Loucy (cell line): ENCODE results near the gene FARSB.

ENCODE experiments used
- H2AFZ ChIP-seq: fragments of 200-600 bp; sonication (generic); 2 replicates; pipeline ENCODE4 v1.6.0; 2016; ENCODE audit warnings: antibody characterized with exemption, mild to moderate bottlenecking, low read length, moderate library complexity
- H3F3A ChIP-seq: fragments of 200-600 bp; 2 replicates; pipeline ENCODE4 v1.6.0; 2016; ENCODE audit warnings: antibody characterized with exemption, low read depth, mild to moderate bottlenecking
- H3K27me3 ChIP-seq: fragments of 200-600 bp; sonication (generic); 2 replicates; pipeline ENCODE4 v1.6.1; 2014; ENCODE audit warnings: low read length, mild to moderate bottlenecking; ENCODE audit not compliant: insufficient read depth, poor library complexity, severe bottlenecking
- H3K36me3 ChIP-seq: fragments of 200-600 bp; sonication (generic); 2 replicates; pipeline ENCODE4 v1.6.1; 2016; ENCODE audit warnings: low read length; ENCODE audit not compliant: insufficient read depth
- H3K4me1 ChIP-seq: fragments of 200-600 bp; sonication (generic); 2 replicates; pipeline ENCODE4 v1.5.1; 2014; ENCODE audit warnings: low read length, mild to moderate bottlenecking; ENCODE audit not compliant: insufficient read depth, poor library complexity, severe bottlenecking
- H3K4me2 ChIP-seq: fragments of 200-600 bp; sonication (generic); 2 replicates; pipeline ENCODE4 v1.6.0; 2014; ENCODE audit warnings: antibody characterized with exemption, low read length, low read depth, mild to moderate bottlenecking; ENCODE audit not compliant: poor library complexity, severe bottlenecking
- H3K4me3 ChIP-seq: fragments of 200-600 bp; sonication (generic); 2 replicates; pipeline ENCODE4 v1.5.1; 2014; ENCODE audit warnings: low read length, mild to moderate bottlenecking, mixed read lengths; ENCODE audit not compliant: poor library complexity, severe bottlenecking
- H3K79me2 ChIP-seq: fragments of 200-600 bp; sonication (generic); 2 replicates; pipeline ENCODE4 v1.6.1; 2014; ENCODE audit warnings: low read length; ENCODE audit not compliant: insufficient read depth
- H3K9ac ChIP-seq: fragments of 200-600 bp; sonication (generic); 2 replicates; pipeline ENCODE4 v1.6.0; 2014; ENCODE audit warnings: mild to moderate bottlenecking, low read depth, low read length, moderate library complexity; ENCODE audit not compliant: poor library complexity, severe bottlenecking
- H3K9me2 ChIP-seq: fragments of 200-600 bp; sonication (generic); replicated peaks from 2 replicates; pipeline ENCODE4 v1.6.1; 2016; ENCODE audit warnings: low read depth, low read length, mixed read lengths
- H3K9me3 ChIP-seq: fragments of 200-600 bp; sonication (generic); 2 replicates; pipeline ENCODE4 v1.6.1; 2014; ENCODE audit warnings: mild to moderate bottlenecking, antibody characterized with exemption, low read length, low read depth; ENCODE audit not compliant: insufficient read depth
- H4K20me1 ChIP-seq: fragments of 200-600 bp; sonication (generic); 2 replicates; pipeline ENCODE4 v1.6.0; 2014; ENCODE audit warnings: antibody characterized with exemption, low read length, mild to moderate bottlenecking; ENCODE audit not compliant: insufficient read depth, poor library complexity, severe bottlenecking
- CTCF ChIP-seq: fragments of 200-600 bp; sonication (generic); conservative IDR thresholded peaks from 2 replicates; pipeline ENCODE4 v1.5.1; 2014; ENCODE audit warnings: mild to moderate bottlenecking, antibody characterized with exemption, low read length
- EZH2phosphoT487 ChIP-seq: fragments of 200-600 bp; IDR thresholded peaks from 2 replicates; pipeline ENCODE4 v1.6.1; 2018; ENCODE audit warnings: antibody characterized with exemption, mild to moderate bottlenecking, moderate library complexity, borderline replicate concordance

FARSB gene

GRCh38 chr2:222613715-222614331 lies 42.1 kb downstream of the FARSB start:
- Histone ChIP-seq H3K36me3 (peaks cover 40% of the 10 kb centered on the region; the same call in 1 of the 2 replicates), H3K27me3 (no peaks in the 10 kb centered on the region), H3K79me2 (no peaks in the 10 kb centered on the region), H3K9me2 (no peaks in the 10 kb centered on the region), H4K20me1 (no peaks in the 10 kb centered on the region), H2AFZ (no peak overlapping the region), H3K4me3 (no peak overlapping the region), H3K4me1 (no peaks in the 10 kb centered on the region), H3K9ac (no peak overlapping the region), H3F3A (no peaks in the 10 kb centered on the region), H3K9me3 (no peaks in the 10 kb centered on the region), H3K4me2 (no peak overlapping the region)
- no peak for TF ChIP-seq EZH2phosphoT487
- TF ChIP-seq CTCF, result peak; percentile 82

- H3K4me1 ChIP-seq, result no peaks in the 10 kb centered on the region
- H3K4me2 ChIP-seq, result no peak overlapping the region
- H4K20me1 ChIP-seq, result no peaks in the 10 kb centered on the region
- no peak overlapping the region for H3K9ac ChIP-seq
- TF ChIP-seq EZH2phosphoT487 (no peak), CTCF (no peak)
- H3K9me3 ChIP-seq, result no peaks in the 10 kb centered on the region
- H3K9me2 ChIP-seq, result no peaks in the 10 kb centered on the region
- H2AFZ ChIP-seq, result no peak overlapping the region
- peaks cover 41% of the 10 kb centered on the region; the same call in 1 of the 2 replicates for H3K36me3 ChIP-seq
- H3K27me3 ChIP-seq, result no peaks in the 10 kb centered on the region
- H3K79me2 ChIP-seq, result no peaks in the 10 kb centered on the region
- no peaks in the 10 kb centered on the region for H3F3A ChIP-seq
- no peak overlapping the region for H3K4me3 ChIP-seq
These were observed 44.2 kb downstream of the FARSB start for GRCh38 chr2:222611684-222612083.

- no peaks in the 10 kb centered on the region for H3K4me1 ChIP-seq
- H3K4me2 ChIP-seq, result no peak overlapping the region
- peaks cover 41% of the 10 kb centered on the region; the same call in 1 of the 2 replicates for H3K36me3 ChIP-seq
- no peak overlapping the region for H3K9ac ChIP-seq
- no peaks in the 10 kb centered on the region for H4K20me1 ChIP-seq
- no peaks in the 10 kb centered on the region for H3K27me3 ChIP-seq
- no peaks in the 10 kb centered on the region for H3K79me2 ChIP-seq
- TF ChIP-seq EZH2phosphoT487 (no peak), CTCF (peak; percentile 23; the same call in 1 of the 2 replicates)
- H2AFZ ChIP-seq, result no peak overlapping the region
- H3F3A ChIP-seq, result no peaks in the 10 kb centered on the region
- H3K4me3 ChIP-seq, result no peak overlapping the region
- no peaks in the 10 kb centered on the region for H3K9me3 ChIP-seq
- no peaks in the 10 kb centered on the region for H3K9me2 ChIP-seq
These were observed 45.1 kb downstream of the FARSB start for GRCh38 chr2:222610746-222611145.
